K562 (cell line): ENCODE data around the gene PSEN1. TPM values are rescaled to one million over a fixed set of nuclear protein-coding genes. Genes with fewer than 3 reads are reported as not detected.

Source experiments
- ATAC-seq: fragments of 200-7000 bp; cut with Tn5 transposase; 3 replicates; pipeline ENCODE4 v1.9.1; 2020; ENCODE audit warnings: moderate library complexity
- BruUV-seq: library from RNA; stranded (reverse); fragments of 400-500 nt; replicated peaks from 2 replicates; lab custom pipeline; 2021; lab: Mats Ljungman, UMichigan
- CTCF ChIA-PET: fragments of 300-600 bp; formaldehyde crosslinking; extraction: SDS; loops from one replicate; lab custom pipeline; 2021; ENCODE audit warnings: low intra/inter-chr PET ratio; lab: Yijun Ruan, JAX
- POLR2A ChIA-PET: fragments of 300-600, 350-650 bp; sonication (Branson Sonifier 250); formaldehyde crosslinking; extraction: SDS; loops from one replicate; lab custom pipeline; 2021; ENCODE audit warnings: antibody characterized with exemption, inconsistent platforms; lab: Yijun Ruan, JAX
- DNase-seq, 4 experiments: peaks; one replicate each; pipeline versions ENCODE4 v3.0.0 to v3.0.0-alpha.2; 2011 to 2018; ENCODE audit warnings: low spot score in 3 of 4, mixed read lengths in 3 of 4; ENCODE audit errors: extremely low read depth in 1 of 4
- FAIRE-seq: peaks from 2 replicates; lab custom pipeline; 2011; peaks lifted over from hg19 to GRCh38; lab: Jason Lieb, UNC
- H2AFZ ChIP-seq: 2 replicates; pipeline ENCODE4 v1.6.0; 2011; ENCODE audit warnings: low read depth, low read length, control low read depth, inconsistent platforms
- H3K27ac ChIP-seq: fragments of 200-600 bp; 3 replicates; pipeline ENCODE4 v1.8.0; 2011; ENCODE audit warnings: low read depth, mild to moderate bottlenecking, control low read depth, inconsistent platforms, low read length, moderate library complexity, mixed read lengths; ENCODE audit errors: extremely low read depth
- H3K27me3 ChIP-seq, 2 experiments: fragments of 300-600 bp in 1 of 2; 2 replicates in 1 of 2; 3 replicates in 1 of 2; pipeline versions ENCODE4 v1.6.0 to v1.8.0; 2011; ENCODE audit warnings: inconsistent platforms in 2 of 2, low read length in 2 of 2, mild to moderate bottlenecking in 1 of 2, mixed read lengths in 1 of 2, moderate library complexity in 1 of 2; ENCODE audit not compliant: control insufficient read depth in 2 of 2, insufficient read depth in 2 of 2
- H3K36me3 ChIP-seq: fragments of 300-600 bp; 3 replicates; pipeline ENCODE4 v1.8.0; 2011; ENCODE audit warnings: mild to moderate bottlenecking, low read length, inconsistent platforms; ENCODE audit not compliant: control insufficient read depth, insufficient read depth
- H3K4me1 ChIP-seq, 2 experiments: fragments of 200-600 bp in 1 of 2; replicated peaks in 1 of 2; 2 replicates in 1 of 2; 3 replicates in 1 of 2; pipeline versions ENCODE4 v1.5.1 to v1.8.0; 2011; ENCODE audit warnings: inconsistent platforms in 2 of 2, low read length in 2 of 2, mild to moderate bottlenecking in 1 of 2, mixed read lengths in 1 of 2, moderate library complexity in 1 of 2; ENCODE audit not compliant: control insufficient read depth in 2 of 2, insufficient read depth in 2 of 2
- H3K4me2 ChIP-seq: 2 replicates; pipeline ENCODE4 v1.6.1; 2011; ENCODE audit warnings: low read length, control low read depth, inconsistent platforms, mixed read lengths; ENCODE audit not compliant: insufficient read depth
- H3K4me3 ChIP-seq: fragments of 200-600 bp; sonication (generic), shearing (Covaris generic); 2 replicates; pipeline ENCODE4 v1.5.1; 2016; ENCODE audit warnings: control low read depth, inconsistent platforms
- H3K79me2 ChIP-seq: fragments of 200-600 bp; 3 replicates; pipeline ENCODE4 v1.8.0; 2011; ENCODE audit warnings: low read length, inconsistent platforms; ENCODE audit not compliant: control insufficient read depth, insufficient read depth
- H3K9ac ChIP-seq, 2 experiments: 2 replicates each; pipeline versions ENCODE4 v1.6.0 to v1.6.1; 2011; ENCODE audit warnings: low read depth in 2 of 2, low read length in 2 of 2, control low read depth in 1 of 2, inconsistent platforms in 1 of 2, mild to moderate bottlenecking in 1 of 2, mixed read lengths in 1 of 2; ENCODE audit not compliant: insufficient read depth in 1 of 2
- H3K9me1 ChIP-seq: one replicate; pipeline ENCODE4 v1.6.0; 2011; ENCODE audit warnings: inconsistent platforms, mild to moderate bottlenecking, low read length, moderate library complexity; ENCODE audit not compliant: control insufficient read depth, insufficient read depth
- H3K9me3 ChIP-seq: replicated peaks from 2 replicates; pipeline ENCODE4 v1.5.1; 2011; ENCODE audit warnings: low read depth, low read length, inconsistent platforms; ENCODE audit not compliant: control insufficient read depth, insufficient read depth
- H4K20me1 ChIP-seq: replicated peaks from 2 replicates; pipeline ENCODE4 v1.6.1; 2011; ENCODE audit warnings: low read length, inconsistent platforms, mixed read lengths; ENCODE audit not compliant: control insufficient read depth, insufficient read depth
- DNMT1 ChIP-seq: fragments of 450-650 bp; IDR thresholded peaks from 2 replicates; pipeline ENCODE4 v1.6.1; 2016; ENCODE audit warnings: antibody characterized with exemption, mild to moderate bottlenecking
- MTF1 ChIP-seq: fragments of 250-450 bp; sonication (Bioruptor Pico); IDR thresholded peaks from 2 replicates; pipeline ENCODE4 v1.9.0; 2021; ENCODE audit warnings: moderate library complexity, mild to moderate bottlenecking, inconsistent platforms, borderline replicate concordance
- NFIX ChIP-seq: fragments of 250-450 bp; sonication (Bioruptor Pico); IDR thresholded peaks from 2 replicates; pipeline ENCODE4 v1.4.0; 2020; ENCODE audit warnings: low read depth, mild to moderate bottlenecking, moderate library complexity
- PML ChIP-seq: IDR thresholded peaks from 2 replicates; pipeline ENCODE4 v1.6.1; 2012; ENCODE audit warnings: low read length, inconsistent platforms
- ZBED1 ChIP-seq: IDR thresholded peaks from 2 replicates; pipeline ENCODE4 v1.6.1; 2014
- ZFP36 ChIP-seq: fragments of 150-350 bp; IDR thresholded peaks from 2 replicates; pipeline ENCODE4 v1.6.1; 2018; ENCODE audit warnings: low read length, low read depth; ENCODE audit not compliant: partially characterized antibody
- ZFPM2 ChIP-seq: fragments of 250-450 bp; sonication (Bioruptor Pico); IDR thresholded peaks from 2 replicates; pipeline ENCODE4 v1.5.1; 2022; ENCODE audit warnings: mild to moderate bottlenecking
- ZKSCAN3 ChIP-seq: fragments of 250-450 bp; sonication (Bioruptor Pico); IDR thresholded peaks from 2 replicates; pipeline ENCODE4 v1.4.0; 2020
- ZNF253 ChIP-seq: fragments of 250-450 bp; sonication (Bioruptor Pico); conservative IDR thresholded peaks from 2 replicates; pipeline ENCODE4 v1.6.1; 2021; ENCODE audit warnings: mild to moderate bottlenecking
- ZNF436 ChIP-seq: fragments of 250-450, 450-650 bp; sonication (Bioruptor Pico); formaldehyde crosslinking; IDR thresholded peaks from 2 replicates; pipeline ENCODE4 v1.7.0; 2020; ENCODE audit warnings: mild to moderate bottlenecking
- ZNF707 ChIP-seq: fragments of 250-450 bp; sonication (Bioruptor Pico); conservative IDR thresholded peaks from 2 replicates; pipeline ENCODE4 v1.8.0; 2022; ENCODE audit warnings: inconsistent platforms, mild to moderate bottlenecking, moderate library complexity
- WGBS: fragments of 100-300 bp; shearing (Covaris generic); methylation state at CpG from one replicate; pipeline ENCODE4 v1.1.6; 2016; ENCODE audit warnings: low coverage, mixed read lengths; ENCODE audit not compliant: insufficient coverage; ENCODE audit errors: missing lambda C conversion rate; 5-methylcytosine and 5-hydroxymethylcytosine counted together
- in situ Hi-C: fragments of 300-500 bp; cut with MboI; formaldehyde crosslinking; loops from 4 replicates; pipeline ENCODE4 v1.15.0; 2018; ENCODE audit warnings: inconsistent platforms, mixed read lengths
- intact Hi-C: fragments of 100-400 bp; cut with micrococcal nuclease; formaldehyde crosslinking; loops from 2 replicates; pipeline ENCODE4 v1.14.2; 2022
- polyA plus RNA-seq, 8 experiments: library from polyadenylated mRNA; depleted of rRNA in 4 of 8; stranded (reverse) in 5 of 8; unstranded in 3 of 8; fragments of >200 nt; fragmentation: Nextera tagmentation in 2 of 8; fragmentation: Illumina TruSeq in 1 of 8; extraction: Ambion mirVana in 2 of 8; extraction: Trizol in 1 of 8; gene quantifications; 2 replicates each; pipeline versions ENCODE4 v1.2.1 to v1.2.3, GENCODE V29; 2011 to 2014; ENCODE audit warnings: inconsistent platforms in 1 of 8, missing spikeins in 1 of 8
- total RNA-seq, 7 experiments: library from RNA; depleted of rRNA in 6 of 7; stranded (reverse); fragments of >200 nt in 6 of 7; fragmentation: Illumina TruSeq in 2 of 7; extraction: Trizol in 2 of 7; gene quantifications; 2 replicates each; pipeline versions ENCODE4 v1.2.1 to v1.2.3, GENCODE V29; 2011 to 2021; ENCODE audit warnings: low replicate concordance in 1 of 7
- TF ChIP-seq, protein P1 (sequence below): sonication (generic); formaldehyde crosslinking; IDR thresholded peaks from 2 replicates; pipeline ENCODE4 v1.8.1; 2023; ENCODE audit warnings: mild to moderate bottlenecking, missing genetic modification reagents
- TF ChIP-seq, protein P2 (sequence below): fragments of 250-450 bp; sonication (Bioruptor Pico); IDR thresholded peaks from 2 replicates; pipeline ENCODE4 v1.9.0; 2021; ENCODE audit warnings: mild to moderate bottlenecking
- TF ChIP-seq, protein P3 (sequence below): fragments of 450-650 bp; formaldehyde crosslinking; IDR thresholded peaks from 2 replicates; pipeline ENCODE4 v1.4.0; 2020; ENCODE audit warnings: mild to moderate bottlenecking, moderate library complexity

The PSEN1 gene
- total and polyA plus RNA-seq, 9 of the 15 experiments (the other 6 are each of a cell fraction or from before 2014, with no cell fraction given): 6.5 to 25.2 (median 14.3) TPM

DNA sequence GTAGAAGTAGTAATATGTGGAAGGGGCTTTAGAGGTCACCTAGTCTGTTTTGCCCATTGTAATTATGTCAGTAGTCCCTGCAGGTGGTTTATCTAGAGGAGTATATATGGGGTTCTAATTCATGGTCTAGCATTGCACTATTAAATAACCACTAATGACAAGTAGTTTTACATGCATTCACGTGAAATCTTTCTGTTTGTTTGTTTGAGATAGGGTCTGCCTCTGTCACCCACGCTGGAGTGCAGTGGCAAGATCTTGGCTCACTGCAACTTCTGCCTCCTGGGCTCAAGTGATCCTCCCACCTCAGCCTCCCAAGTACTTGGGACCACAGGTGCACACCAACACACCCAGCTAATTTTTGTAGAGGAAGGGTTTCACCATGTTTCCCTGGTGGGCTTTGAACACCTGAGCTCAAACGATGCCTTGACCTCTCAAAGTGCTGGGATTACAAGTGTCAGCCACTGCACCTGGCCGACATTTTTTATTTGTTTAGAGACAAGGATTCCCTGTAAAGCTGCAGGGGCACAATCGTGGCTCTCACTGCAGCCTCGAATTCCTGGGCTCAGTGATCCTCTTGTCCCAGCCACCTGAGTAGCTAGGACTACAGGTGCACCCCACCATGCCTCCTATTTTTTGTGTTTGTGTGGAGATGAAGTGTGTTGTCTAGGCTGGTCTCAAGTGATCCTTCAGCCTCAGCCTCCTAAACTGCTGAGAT, 12.0 kb upstream of the PSEN1 start:
- DNase-seq: no peak
- intact Hi-C loops: no loop called here
- no peak for ATAC-seq
- Histone ChIP-seq H3K27ac (no peak overlapping the region), H2AFZ (no peak overlapping the region), H3K27me3 (no peaks in the 10 kb centered on the region), H3K4me3 (no peak overlapping the region), H3K4me1 (no peaks in the 10 kb centered on the region), H3K4me2 (no peak overlapping the region), H3K36me3 (peaks cover 58% of the 10 kb centered on the region; the same call in 2 of the 3 replicates), H4K20me1 (no peaks in the 10 kb centered on the region), H3K79me2 (no peaks in the 10 kb centered on the region), H3K9me1 (no peaks in the 10 kb centered on the region), H3K9ac (no peak overlapping the region), H3K9me3 (no peaks in the 10 kb centered on the region)
- in situ Hi-C loops: no loop called here
- ChIA-PET CTCF (no interaction called here), POLR2A (interaction anchor here (0.6 to 1.9 kb wide), 2 partner anchors 12 to 479 kb away, joined by 4 to 14 read pairs; partner anchors contain the start of gene PSEN1)
- no TSS peak for BruUV-seq
- WGBS: 80% methylated on average over 6 of the region's 6 CpGs
- FAIRE-seq: no peak
- TF ChIP-seq NFIX (CRISPR knock-in tag) (no peak), ZNF253 (CRISPR knock-in tag) (no peak), ZFP36 (no peak), DNMT1 (no peak), MTF1 (no peak), ZNF707 (CRISPR knock-in tag) (no peak), ZKSCAN3 (CRISPR knock-in tag) (no peak), ZFPM2 (CRISPR knock-in tag) (no peak), ZNF436 (CRISPR knock-in tag) (no peak), PML (no peak), ZBED1 (no peak)
- TF ChIP-seq, protein P1, sequence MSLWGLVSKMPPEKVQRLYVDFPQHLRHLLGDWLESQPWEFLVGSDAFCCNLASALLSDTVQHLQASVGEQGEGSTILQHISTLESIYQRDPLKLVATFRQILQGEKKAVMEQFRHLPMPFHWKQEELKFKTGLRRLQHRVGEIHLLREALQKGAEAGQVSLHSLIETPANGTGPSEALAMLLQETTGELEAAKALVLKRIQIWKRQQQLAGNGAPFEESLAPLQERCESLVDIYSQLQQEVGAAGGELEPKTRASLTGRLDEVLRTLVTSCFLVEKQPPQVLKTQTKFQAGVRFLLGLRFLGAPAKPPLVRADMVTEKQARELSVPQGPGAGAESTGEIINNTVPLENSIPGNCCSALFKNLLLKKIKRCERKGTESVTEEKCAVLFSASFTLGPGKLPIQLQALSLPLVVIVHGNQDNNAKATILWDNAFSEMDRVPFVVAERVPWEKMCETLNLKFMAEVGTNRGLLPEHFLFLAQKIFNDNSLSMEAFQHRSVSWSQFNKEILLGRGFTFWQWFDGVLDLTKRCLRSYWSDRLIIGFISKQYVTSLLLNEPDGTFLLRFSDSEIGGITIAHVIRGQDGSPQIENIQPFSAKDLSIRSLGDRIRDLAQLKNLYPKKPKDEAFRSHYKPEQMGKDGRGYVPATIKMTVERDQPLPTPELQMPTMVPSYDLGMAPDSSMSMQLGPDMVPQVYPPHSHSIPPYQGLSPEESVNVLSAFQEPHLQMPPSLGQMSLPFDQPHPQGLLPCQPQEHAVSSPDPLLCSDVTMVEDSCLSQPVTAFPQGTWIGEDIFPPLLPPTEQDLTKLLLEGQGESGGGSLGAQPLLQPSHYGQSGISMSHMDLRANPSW (CRISPR knock-in tag): no peak
- TF ChIP-seq, protein P2, sequence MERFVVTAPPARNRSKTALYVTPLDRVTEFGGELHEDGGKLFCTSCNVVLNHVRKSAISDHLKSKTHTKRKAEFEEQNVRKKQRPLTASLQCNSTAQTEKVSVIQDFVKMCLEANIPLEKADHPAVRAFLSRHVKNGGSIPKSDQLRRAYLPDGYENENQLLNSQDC: no peak
- TF ChIP-seq, protein P3, sequence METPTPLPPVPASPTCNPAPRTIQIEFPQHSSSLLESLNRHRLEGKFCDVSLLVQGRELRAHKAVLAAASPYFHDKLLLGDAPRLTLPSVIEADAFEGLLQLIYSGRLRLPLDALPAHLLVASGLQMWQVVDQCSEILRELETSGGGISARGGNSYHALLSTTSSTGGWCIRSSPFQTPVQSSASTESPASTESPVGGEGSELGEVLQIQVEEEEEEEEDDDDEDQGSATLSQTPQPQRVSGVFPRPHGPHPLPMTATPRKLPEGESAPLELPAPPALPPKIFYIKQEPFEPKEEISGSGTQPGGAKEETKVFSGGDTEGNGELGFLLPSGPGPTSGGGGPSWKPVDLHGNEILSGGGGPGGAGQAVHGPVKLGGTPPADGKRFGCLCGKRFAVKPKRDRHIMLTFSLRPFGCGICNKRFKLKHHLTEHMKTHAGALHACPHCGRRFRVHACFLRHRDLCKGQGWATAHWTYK (CRISPR knock-in tag): no peak
